ENCODE measurements around the gene DCUN1D1. TPM values are rescaled to one million over a fixed set of nuclear protein-coding genes. Genes with fewer than 3 reads are reported as not detected.

Gene DCUN1D1
- total and polyA plus RNA-seq, 4 donors, result 29.1 to 78.8 (median 44.2) TPM

DNA sequence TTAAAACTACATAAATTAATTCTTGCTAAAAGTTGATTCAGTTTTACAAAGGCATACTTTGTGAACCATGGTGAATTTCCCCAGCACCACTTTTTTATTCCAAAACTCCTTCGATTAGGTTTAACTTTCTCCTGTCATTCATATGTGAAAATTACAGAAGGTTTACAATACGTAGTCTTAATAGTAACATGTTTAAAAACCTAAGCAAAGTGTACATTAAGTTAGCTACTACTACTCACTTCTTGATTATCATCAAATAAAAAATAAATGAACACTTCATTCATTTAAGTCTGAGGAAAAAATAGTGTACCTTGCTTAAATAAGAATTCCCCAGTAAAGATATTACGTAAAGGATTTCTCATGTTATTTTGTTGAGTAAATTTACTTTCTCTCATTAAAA, 38.6 kb downstream of the DCUN1D1 start:
- Histone ChIP-seq H3K27me3 (ENCODE audit: control insufficient read depth, insufficient read depth, low read length) (no peaks in the 10 kb centered on the region), H3K36me3 (ENCODE audit: control insufficient read depth, insufficient read depth, low read length) (peaks cover 7% of the 10 kb centered on the region), H3K27ac (ENCODE audit: low read depth, low read length) (no peak overlapping the region), H3K4me1 (ENCODE audit: control insufficient read depth, insufficient read depth, low read length) (no peaks in the 10 kb centered on the region), H3K9me3 (ENCODE audit: control insufficient read depth, insufficient read depth, low read length) (no peaks in the 10 kb centered on the region), H3K4me3 (ENCODE audit: low read depth, low read length) (no peak overlapping the region)
- no peak for DNase-seq (ENCODE audit: low read depth in 4 of 6, low spot score in 6 of 6)
- no CpG with 5 or more reads among the region's 3 CpGs for whole genome bisulfite sequencing (ENCODE audit: insufficient coverage)

DNA sequence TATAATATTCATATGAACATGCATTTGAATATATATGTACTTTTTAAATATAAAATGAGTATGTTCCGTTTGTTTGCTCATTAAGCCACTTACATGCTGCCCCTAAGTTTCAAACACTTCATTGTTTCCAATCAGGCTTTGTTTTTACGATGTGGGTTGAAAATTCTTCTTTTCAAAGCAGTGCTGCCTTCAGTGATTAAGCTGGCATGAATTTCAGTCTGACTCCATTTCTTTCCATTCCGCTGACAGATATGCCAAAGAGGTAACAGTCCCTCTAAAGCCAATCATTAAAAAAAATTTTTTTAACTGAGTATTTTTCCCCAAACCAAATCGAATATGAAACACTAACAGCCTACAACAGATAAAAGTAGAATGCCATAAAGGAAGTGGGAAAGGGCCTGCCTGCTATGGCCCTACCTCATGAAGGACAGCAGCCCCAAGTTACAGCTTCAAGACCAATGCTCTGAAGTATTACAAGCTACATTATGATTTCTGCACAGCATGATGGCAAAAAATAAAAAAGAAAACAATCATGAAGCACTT, 40.0 kb downstream of the DCUN1D1 start:
- no peak for DNase-seq (ENCODE audit: low read depth in 4 of 6, low spot score in 6 of 6)
- H3K4me3 ChIP-seq (ENCODE audit: low read depth, low read length), result no peak overlapping the region
- no peaks in the 10 kb centered on the region for H3K4me1 ChIP-seq (ENCODE audit: control insufficient read depth, insufficient read depth, low read length)
- no peaks in the 10 kb centered on the region for H3K27me3 ChIP-seq (ENCODE audit: control insufficient read depth, insufficient read depth, low read length)
- no peak overlapping the region for H3K27ac ChIP-seq (ENCODE audit: low read depth, low read length)
- no peaks in the 10 kb centered on the region for H3K9me3 ChIP-seq (ENCODE audit: control insufficient read depth, insufficient read depth, low read length)
- H3K36me3 ChIP-seq (ENCODE audit: control insufficient read depth, insufficient read depth, low read length), result peaks cover 1% of the 10 kb centered on the region
- 100% methylated on average over 1 of the region's 4 CpGs for WGBS (ENCODE audit: insufficient coverage)

DNA sequence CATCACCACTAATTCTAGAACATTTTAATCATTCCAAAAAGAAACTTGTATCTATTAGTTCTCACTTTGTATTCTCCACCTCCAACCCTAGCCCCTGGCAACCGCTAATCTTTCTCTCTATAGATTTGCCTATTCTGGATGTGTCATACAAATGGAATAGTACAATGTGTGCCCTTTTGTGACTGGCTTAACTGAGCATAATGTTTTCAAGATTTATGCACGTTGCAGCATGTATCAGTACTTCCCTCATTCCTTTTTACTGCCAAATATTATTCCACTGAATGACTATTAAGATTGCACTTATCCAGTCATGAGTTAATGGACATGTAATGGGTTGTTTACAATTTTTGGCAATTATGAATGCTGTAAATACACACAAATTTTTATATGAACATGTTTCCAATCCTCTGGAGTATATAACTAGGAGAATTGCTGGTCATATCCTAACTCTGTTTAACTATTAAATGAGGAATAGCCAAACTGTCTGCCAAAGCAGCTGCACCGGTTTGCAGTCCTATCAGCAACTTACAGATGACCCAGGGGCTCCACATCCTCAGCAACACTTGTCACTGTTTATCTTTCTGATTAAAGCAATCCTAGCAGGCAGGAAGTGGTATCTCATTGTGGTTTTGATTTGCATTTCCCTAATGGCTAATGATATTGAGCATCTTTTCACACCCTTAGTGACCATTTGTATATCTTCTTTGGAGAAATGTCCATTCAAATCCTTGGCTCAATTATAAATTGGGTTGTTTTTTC, 42.9 kb downstream of the DCUN1D1 start:
- Histone ChIP-seq H3K4me3 (ENCODE audit: low read depth, low read length) (no peak overlapping the region), H3K27ac (ENCODE audit: low read depth, low read length) (no peak overlapping the region), H3K9me3 (ENCODE audit: control insufficient read depth, insufficient read depth, low read length) (peaks cover 2% of the 10 kb centered on the region), H3K36me3 (ENCODE audit: control insufficient read depth, insufficient read depth, low read length) (no peaks in the 10 kb centered on the region), H3K27me3 (ENCODE audit: control insufficient read depth, insufficient read depth, low read length) (no peaks in the 10 kb centered on the region), H3K4me1 (ENCODE audit: control insufficient read depth, insufficient read depth, low read length) (no peaks in the 10 kb centered on the region)
- DNase-seq (ENCODE audit: low read depth in 4 of 6, low spot score in 6 of 6), result no peak
- WGBS (ENCODE audit: insufficient coverage), result no CpG with 5 or more reads among the region's 3 CpGs

DNA sequence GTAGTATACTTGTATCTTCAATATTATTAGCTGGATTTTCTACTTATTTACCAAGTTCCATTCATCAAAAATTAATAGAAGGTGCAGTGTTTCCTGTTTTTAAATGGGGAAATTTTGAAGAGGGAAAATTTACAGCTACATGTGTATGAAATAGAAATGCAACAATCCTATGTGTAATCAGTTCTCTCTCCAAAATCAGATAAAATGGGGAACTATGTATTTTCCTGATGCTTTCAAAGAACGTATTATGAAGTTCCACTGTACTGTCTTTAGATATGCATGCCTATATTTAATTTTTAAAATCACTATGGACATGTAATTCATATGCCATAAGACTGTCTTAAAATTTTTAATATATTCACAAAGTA, 43.4 kb downstream of the DCUN1D1 start:
- Histone ChIP-seq H3K27me3 (ENCODE audit: control insufficient read depth, insufficient read depth, low read length) (no peaks in the 10 kb centered on the region), H3K27ac (ENCODE audit: low read depth, low read length) (no peak overlapping the region), H3K4me1 (ENCODE audit: control insufficient read depth, insufficient read depth, low read length) (no peaks in the 10 kb centered on the region), H3K36me3 (ENCODE audit: control insufficient read depth, insufficient read depth, low read length) (no peaks in the 10 kb centered on the region), H3K4me3 (ENCODE audit: low read depth, low read length) (no peak overlapping the region), H3K9me3 (ENCODE audit: control insufficient read depth, insufficient read depth, low read length) (peaks cover 3% of the 10 kb centered on the region)
- DNase-seq (ENCODE audit: low read depth in 4 of 6, low spot score in 6 of 6), result no peak
- no CpG with 5 or more reads among the region's 1 CpG for WGBS (ENCODE audit: insufficient coverage)

DNA sequence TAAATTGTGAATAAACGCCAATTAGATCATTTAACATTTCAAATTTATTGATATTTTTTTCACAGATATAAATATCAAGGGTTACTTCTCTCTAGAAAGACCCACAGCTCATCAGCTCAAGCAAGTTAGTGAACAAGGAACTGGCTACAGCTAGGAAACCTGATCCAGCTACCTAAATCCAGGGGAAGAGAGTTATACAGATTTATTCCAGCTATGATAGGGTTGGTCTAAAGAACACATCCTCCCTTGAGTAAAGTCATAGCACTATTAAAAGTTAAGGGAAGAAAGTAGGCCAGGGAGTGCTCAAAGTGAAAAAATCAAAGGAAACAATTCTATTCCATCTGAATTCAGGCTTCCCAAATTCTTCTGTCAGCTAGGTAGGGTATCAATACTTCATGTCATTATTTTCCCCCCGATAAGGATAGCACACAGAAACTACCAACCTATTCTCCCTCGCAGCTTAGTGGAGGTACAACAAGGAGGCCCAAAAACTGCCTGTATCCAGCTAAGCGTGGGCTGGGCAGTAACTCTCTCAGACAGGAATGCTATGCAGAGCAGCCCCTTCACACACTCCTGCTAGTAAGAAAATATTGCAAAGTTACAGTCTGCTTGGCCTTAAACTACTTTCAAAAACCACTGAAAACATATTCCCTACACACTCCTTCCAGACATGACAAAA, 44.0 kb downstream of the DCUN1D1 start:
- Histone ChIP-seq H3K27me3 (ENCODE audit: control insufficient read depth, insufficient read depth, low read length) (no peaks in the 10 kb centered on the region), H3K27ac (ENCODE audit: low read depth, low read length) (no peak overlapping the region), H3K9me3 (ENCODE audit: control insufficient read depth, insufficient read depth, low read length) (peaks cover 3% of the 10 kb centered on the region), H3K36me3 (ENCODE audit: control insufficient read depth, insufficient read depth, low read length) (no peaks in the 10 kb centered on the region), H3K4me3 (ENCODE audit: low read depth, low read length) (no peak overlapping the region), H3K4me1 (ENCODE audit: control insufficient read depth, insufficient read depth, low read length) (no peaks in the 10 kb centered on the region)
- DNase-seq (ENCODE audit: low read depth in 4 of 6, low spot score in 6 of 6), result no peak
- WGBS (ENCODE audit: insufficient coverage), result 93% methylated on average over 2 of the region's 4 CpGs

DNA sequence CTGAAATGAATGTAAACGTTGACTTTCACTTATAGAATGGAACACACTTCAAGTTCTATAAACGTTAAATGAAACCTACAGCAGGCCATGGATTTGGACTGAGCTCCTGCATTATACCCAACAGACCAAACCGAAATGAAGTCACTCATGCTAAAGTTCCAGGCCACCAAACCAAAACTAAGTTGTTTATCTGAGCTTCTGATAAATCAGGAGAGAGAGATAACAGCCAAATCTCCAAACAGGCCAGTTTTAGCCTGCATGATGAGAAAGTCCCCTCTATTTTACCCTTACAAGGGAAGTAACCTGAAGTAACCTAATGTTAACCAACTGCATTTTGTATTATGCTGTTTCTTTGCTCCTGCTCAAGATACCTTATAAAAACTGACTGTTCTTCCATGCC, 44.5 kb downstream of the DCUN1D1 start:
- no CpG with 5 or more reads among the region's 3 CpGs for WGBS (ENCODE audit: insufficient coverage)
- no peaks in the 10 kb centered on the region for H3K27me3 ChIP-seq (ENCODE audit: control insufficient read depth, insufficient read depth, low read length)
- H3K4me3 ChIP-seq (ENCODE audit: low read depth, low read length), result no peak overlapping the region
- H3K9me3 ChIP-seq (ENCODE audit: control insufficient read depth, insufficient read depth, low read length), result peaks cover 3% of the 10 kb centered on the region
- no peaks in the 10 kb centered on the region for H3K4me1 ChIP-seq (ENCODE audit: control insufficient read depth, insufficient read depth, low read length)
- H3K27ac ChIP-seq (ENCODE audit: low read depth, low read length), result no peak overlapping the region
- no peak for DNase-seq (ENCODE audit: low read depth in 4 of 6, low spot score in 6 of 6)
- H3K36me3 ChIP-seq (ENCODE audit: control insufficient read depth, insufficient read depth, low read length), result no peaks in the 10 kb centered on the region

DNA sequence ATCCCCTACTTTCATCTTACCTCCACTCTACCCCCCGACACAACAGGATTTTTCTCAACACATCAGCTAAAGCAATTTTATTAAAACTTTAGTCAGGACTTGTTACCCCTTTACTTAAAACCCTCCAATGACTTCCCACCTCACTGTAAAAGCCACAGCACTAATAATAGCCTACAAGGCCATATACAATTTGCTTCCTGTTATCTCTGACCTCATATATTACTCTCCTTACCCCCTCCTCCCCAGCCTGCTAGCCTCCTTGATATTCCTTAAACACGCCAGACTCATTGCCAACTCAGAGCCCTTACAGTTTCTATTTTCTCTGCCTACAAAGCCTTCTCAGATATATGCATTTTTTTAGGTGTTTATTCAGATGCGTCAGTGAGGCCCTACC, 54.4 kb downstream of the DCUN1D1 start:
- H3K27me3 ChIP-seq (ENCODE audit: control insufficient read depth, insufficient read depth, low read length), result no peaks in the 10 kb centered on the region
- H3K27ac ChIP-seq (ENCODE audit: low read depth, low read length), result no peak overlapping the region
- no peak overlapping the region for H3K4me3 ChIP-seq (ENCODE audit: low read depth, low read length)
- no peaks in the 10 kb centered on the region for H3K36me3 ChIP-seq (ENCODE audit: control insufficient read depth, insufficient read depth, low read length)
- H3K9me3 ChIP-seq (ENCODE audit: control insufficient read depth, insufficient read depth, low read length), result no peaks in the 10 kb centered on the region
- no peak for DNase-seq (ENCODE audit: low read depth in 4 of 6, low spot score in 6 of 6)
- H3K4me1 ChIP-seq (ENCODE audit: control insufficient read depth, insufficient read depth, low read length), result no peaks in the 10 kb centered on the region
- 100% methylated on average over 1 of the region's 3 CpGs for WGBS (ENCODE audit: insufficient coverage)

DNA sequence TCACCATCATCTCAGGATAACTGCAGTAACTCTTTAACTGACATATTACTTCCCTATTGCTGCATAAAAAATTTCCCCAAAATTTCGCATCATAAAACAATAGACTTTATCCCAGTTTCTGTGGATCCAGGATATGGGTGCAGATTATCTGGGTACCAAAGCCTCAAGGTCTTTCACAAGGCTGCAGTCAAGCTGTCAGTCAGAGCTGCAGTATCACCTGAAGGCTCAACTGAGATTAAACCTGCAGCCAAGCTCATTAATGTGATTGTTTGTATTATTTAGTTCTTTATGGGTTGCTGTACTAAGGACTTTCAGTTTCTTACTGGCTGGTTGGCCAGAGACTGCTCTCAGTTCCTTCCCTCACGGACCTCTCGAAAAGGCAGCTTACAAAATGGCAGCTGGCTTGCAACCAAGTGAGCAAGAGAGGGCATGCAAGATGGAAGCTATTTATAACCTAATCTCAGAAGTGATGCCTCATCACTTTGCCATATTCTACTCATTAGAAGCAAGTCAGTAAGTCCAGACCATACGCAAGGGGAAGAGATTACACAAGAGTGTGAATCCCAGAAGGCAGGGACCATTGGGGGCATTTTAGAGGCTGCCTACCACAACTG, 54.9 kb downstream of the DCUN1D1 start:
- Histone ChIP-seq H3K4me1 (ENCODE audit: control insufficient read depth, insufficient read depth, low read length) (no peaks in the 10 kb centered on the region), H3K36me3 (ENCODE audit: control insufficient read depth, insufficient read depth, low read length) (no peaks in the 10 kb centered on the region), H3K4me3 (ENCODE audit: low read depth, low read length) (no peak overlapping the region), H3K9me3 (ENCODE audit: control insufficient read depth, insufficient read depth, low read length) (no peaks in the 10 kb centered on the region), H3K27me3 (ENCODE audit: control insufficient read depth, insufficient read depth, low read length) (no peaks in the 10 kb centered on the region), H3K27ac (ENCODE audit: low read depth, low read length) (no peak overlapping the region)
- 80% methylated on average over 2 of the region's 4 CpGs for WGBS (ENCODE audit: insufficient coverage)
- peak in 1 of 6 donors; percentile 3 for DNase-seq (ENCODE audit: low read depth in 4 of 6, low spot score in 6 of 6)

DNA sequence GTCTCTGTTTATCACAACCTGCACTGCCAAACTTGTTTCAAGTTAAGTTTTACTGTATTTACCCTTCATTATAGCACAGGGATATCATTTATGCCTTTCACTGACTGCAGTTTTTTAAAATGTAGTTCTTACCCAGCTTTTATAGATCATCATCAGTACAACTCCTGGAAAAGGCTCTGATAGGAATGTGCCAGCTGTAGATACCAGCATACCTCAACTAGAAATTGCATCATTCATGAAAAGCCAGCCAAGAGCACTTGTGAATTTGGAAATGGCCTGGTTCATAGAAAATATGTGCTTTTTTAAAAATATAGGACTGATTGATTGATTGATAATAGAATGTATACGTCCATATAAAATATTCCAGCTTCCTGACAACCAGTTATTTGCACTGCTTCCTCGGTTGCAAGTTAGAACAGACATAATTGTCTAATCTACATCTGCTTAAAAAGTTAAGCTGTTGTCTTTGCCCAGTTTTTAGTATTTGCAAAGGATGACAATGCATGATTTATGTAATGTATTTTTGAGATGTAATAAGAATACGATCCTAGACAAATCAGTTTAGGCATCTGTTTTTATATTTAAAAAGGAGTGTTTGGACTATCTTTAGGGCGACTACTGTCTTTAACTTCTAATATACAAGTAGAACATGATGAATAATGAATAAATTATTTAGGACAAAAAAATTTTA, 58.5 kb downstream of the DCUN1D1 start:
- no peaks in the 10 kb centered on the region for H3K9me3 ChIP-seq (ENCODE audit: control insufficient read depth, insufficient read depth, low read length)
- no peaks in the 10 kb centered on the region for H3K36me3 ChIP-seq (ENCODE audit: control insufficient read depth, insufficient read depth, low read length)
- H3K4me3 ChIP-seq (ENCODE audit: low read depth, low read length), result no peak overlapping the region
- no peak for DNase-seq (ENCODE audit: low read depth in 4 of 6, low spot score in 6 of 6)
- no peak overlapping the region for H3K27ac ChIP-seq (ENCODE audit: low read depth, low read length)
- no peaks in the 10 kb centered on the region for H3K27me3 ChIP-seq (ENCODE audit: control insufficient read depth, insufficient read depth, low read length)
- WGBS (ENCODE audit: insufficient coverage), result no CpG with 5 or more reads among the region's 4 CpGs
- no peaks in the 10 kb centered on the region for H3K4me1 ChIP-seq (ENCODE audit: control insufficient read depth, insufficient read depth, low read length)

Data from spinal cord (tissue), 10 donors.